GM13977 (cell line): ENCODE measurements around the gene DLG5.

Experiments used
- DNase-seq: peaks from one replicate; pipeline ENCODE4 v3.0.0; 2012; ENCODE audit warnings: low spot score
- CTCF ChIP-seq: IDR thresholded peaks from 2 replicates; pipeline ENCODE4 v1.5.1; 2012; ENCODE audit warnings: mild to moderate bottlenecking, control low read depth; ENCODE audit not compliant: insufficient read depth; ENCODE audit errors: extremely low read depth, missing control alignments
- in situ Hi-C: fragments of 300-500 bp; cut with MboI; formaldehyde crosslinking; loops from one replicate; pipeline ENCODE4 v1.12.0; 2022; ENCODE audit warnings: low sequenced_read_pairs, low pct_unique_long_range_greater_than_20kb, mixed read lengths, inconsistent platforms; ENCODE audit not compliant: unreplicated experiment

DLG5 gene

GRCh38 chr10:77898323-77899079 lies 28.1 kb downstream of the DLG5 start:
- in situ Hi-C loops = no loop called here
- no peak for TF ChIP-seq CTCF
- DNase-seq = no peak

- no peak for TF ChIP-seq CTCF
- DNase-seq = no peak
- in situ Hi-C loops = no loop called here
Measured at GRCh38 chr10:77896058-77896457, 30.5 kb downstream of the DLG5 start.

GRCh38 chr10:77894058-77894457 lies 32.5 kb downstream of the DLG5 start:
- DNase-seq = no peak
- TF ChIP-seq CTCF = no peak
- in situ Hi-C loops = no loop called here

GRCh38 chr10:77893386-77893785 lies 33.2 kb downstream of the DLG5 start:
- TF ChIP-seq CTCF = no peak

GRCh38 chr10:77892761-77893160 lies 33.8 kb downstream of the DLG5 start:
- in situ Hi-C loops = no loop called here
- DNase-seq = no peak
- TF ChIP-seq CTCF = no peak

More at GRCh38 chr10:77893386-77893785, 33.2 kb downstream of the DLG5 start:
- in situ Hi-C loops = no loop called here
- DNase-seq = no peak

- no peak for DNase-seq
- TF ChIP-seq CTCF = no peak
- in situ Hi-C loops = no loop called here
Measured at GRCh38 chr10:77892021-77892739, 34.4 kb downstream of the DLG5 start.
